GM21576 (cell line): ENCODE measurements around the gene ADAM33.

Experiments used
- ATAC-seq: cut with Tn5 transposase; IDR thresholded peaks from one replicate; pipeline ENCODE4 v1.9.1; 2021; ENCODE audit warnings: mild to moderate bottlenecking, moderate library complexity; ENCODE audit not compliant: unreplicated experiment

The ADAM33 gene

GRCh38 chr20:3651204-3651962, 30.4 kb downstream of the ADAM33 start:
- ATAC-seq = no peak

GRCh38 chr20:3648951-3649350, 32.9 kb downstream of the ADAM33 start:
- no peak for ATAC-seq

GRCh38 chr20:3647473-3647872, 34.3 kb downstream of the ADAM33 start:
- no peak for ATAC-seq

GRCh38 chr20:3646651-3647050, 35.2 kb downstream of the ADAM33 start:
- no peak for ATAC-seq

DNA sequence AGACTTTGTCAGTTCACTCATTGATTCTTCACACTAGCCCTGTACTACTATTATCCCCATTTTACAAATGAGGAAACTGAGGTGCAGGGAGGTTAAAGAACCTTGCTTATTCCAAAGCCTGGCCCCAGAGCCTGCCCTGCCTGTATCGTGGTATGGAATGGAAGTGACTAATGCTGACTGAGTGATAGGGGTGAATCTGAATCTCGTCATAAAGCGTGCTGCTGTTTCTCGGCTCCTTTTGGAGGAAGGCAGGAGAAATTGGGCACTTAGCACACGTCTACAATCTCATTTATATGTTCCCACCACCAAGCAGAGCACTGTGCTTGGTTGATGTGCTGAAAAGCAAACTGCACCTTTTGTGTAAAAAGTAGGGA, 35.8 kb downstream of the ADAM33 start:
- no peak for ATAC-seq

- no peak for ATAC-seq
These were observed 36.3 kb downstream of the ADAM33 start for GRCh38 chr20:3645309-3646066.

DNA sequence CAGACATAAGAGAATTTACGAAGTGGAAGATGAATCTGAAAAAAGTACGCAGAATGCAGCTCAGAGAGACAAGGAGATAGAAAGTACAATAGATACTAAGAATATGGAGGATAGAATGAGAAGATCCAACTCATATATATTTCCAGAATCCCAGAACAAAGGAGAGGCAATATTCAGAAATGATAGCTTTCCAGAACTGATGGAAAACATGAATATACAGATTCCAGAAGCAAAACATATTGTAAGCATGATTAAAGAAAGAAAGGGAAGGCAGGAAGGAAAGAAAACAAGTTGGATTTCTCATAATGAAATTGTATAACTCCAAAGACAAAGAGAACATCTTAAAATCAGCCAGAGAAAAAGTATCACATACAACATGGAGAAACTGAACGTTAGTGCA, 41.6 kb downstream of the ADAM33 start:
- no peak for ATAC-seq

DNA sequence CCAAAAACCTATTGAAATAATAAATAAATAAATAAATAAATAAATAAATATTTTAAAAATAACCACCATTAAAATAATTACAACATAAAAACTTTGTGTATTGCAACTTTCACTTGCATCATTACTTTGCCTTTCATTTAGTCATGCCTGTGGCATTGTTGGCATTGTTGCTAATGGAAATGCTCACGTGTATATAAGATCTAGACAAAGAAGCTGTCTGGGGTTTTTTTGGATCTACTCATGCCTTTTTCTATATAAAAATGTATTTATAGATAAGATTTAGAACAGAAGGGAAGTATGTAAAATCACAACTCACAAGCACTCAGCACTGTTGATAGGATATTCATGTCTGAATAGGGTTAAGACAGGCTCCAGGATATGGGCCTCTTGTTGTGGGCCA, 46.5 kb downstream of the ADAM33 start:
- no peak for ATAC-seq

DNA sequence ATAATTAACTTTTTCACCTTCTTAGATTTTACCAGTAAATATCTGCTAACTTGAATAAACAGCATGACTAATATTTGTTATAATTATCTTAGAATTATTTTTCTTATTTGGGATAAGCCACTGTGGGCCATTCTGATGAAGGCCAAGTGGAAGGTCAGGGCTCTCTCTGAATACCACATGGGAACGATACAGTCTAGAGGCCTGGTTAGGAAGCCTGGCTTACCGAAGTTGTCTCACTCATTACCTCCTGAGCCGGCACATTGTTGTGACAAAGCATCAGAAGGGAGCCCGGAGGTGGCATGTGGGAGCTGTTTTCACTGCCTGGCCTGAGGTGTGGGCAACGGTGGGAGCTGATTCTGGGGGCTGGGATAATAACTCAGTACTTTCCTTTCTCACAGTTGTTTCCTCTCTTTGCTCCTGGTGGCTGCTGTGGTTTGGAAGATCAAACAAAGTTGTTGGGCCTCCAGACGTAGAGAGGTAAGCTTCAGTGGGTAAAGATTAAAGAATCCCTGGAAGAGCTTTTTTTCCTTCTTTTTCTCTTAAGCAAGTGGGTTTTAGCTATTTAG, 47.8 kb downstream of the ADAM33 start:
- ATAC-seq = no peak

DNA sequence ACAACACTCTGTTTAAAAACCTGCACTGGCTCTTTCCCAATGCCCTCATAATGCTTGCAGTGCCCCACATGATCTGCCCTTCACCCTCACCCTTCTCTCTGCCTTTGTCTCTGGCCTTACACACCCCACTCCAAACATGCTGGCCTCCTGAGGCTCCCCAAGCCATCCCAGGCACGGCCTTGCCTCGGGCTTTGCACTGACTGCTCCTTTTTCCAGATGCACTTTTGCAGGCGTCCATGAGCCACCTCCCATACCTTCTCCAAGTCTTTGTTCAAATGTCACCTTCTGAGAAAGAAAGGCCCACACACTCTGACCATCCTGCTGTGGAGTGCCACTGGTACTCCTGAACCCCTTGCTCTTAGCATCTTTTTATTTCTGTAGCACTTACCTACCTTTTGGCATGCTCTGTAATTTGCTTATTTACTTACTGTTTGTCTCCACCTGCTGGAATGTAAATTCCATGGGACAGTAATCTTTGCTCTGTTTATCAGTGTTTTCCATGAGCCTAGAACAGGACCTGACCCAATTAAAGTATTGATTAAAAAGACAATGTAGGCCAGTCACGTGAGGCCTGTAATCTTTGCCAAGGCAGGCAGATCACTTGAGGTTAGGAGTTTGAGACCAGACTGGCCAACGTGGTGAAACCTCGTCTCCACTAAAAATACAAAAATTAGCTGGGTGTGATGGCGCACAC, 49.4 kb downstream of the ADAM33 start:
- no peak for ATAC-seq

- ATAC-seq = no peak
These were observed 50.3 kb downstream of the ADAM33 start for GRCh38 chr20:3631534-3631933.

DNA sequence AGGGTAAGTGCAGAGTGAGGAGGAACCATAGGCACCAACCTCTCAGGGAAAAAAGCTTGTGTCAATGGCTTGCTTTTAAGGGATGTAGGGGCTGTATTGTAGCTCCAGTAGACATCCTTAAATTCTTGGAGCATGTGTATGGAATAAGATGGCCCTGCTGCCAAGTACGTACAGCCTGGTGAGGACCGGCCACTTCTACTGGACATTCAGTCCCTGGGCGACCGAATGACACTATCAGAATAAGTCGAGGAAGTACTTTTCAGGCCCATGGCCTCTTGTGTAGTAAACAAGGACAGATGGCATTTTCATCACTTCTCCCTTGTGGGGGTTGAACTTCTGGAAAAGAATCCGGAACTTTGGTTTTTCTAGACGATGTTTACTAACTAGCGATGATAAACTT, 51.4 kb downstream of the ADAM33 start:
- ATAC-seq = no peak

GRCh38 chr20:3629893-3630292, 51.9 kb downstream of the ADAM33 start:
- no peak for ATAC-seq

DNA sequence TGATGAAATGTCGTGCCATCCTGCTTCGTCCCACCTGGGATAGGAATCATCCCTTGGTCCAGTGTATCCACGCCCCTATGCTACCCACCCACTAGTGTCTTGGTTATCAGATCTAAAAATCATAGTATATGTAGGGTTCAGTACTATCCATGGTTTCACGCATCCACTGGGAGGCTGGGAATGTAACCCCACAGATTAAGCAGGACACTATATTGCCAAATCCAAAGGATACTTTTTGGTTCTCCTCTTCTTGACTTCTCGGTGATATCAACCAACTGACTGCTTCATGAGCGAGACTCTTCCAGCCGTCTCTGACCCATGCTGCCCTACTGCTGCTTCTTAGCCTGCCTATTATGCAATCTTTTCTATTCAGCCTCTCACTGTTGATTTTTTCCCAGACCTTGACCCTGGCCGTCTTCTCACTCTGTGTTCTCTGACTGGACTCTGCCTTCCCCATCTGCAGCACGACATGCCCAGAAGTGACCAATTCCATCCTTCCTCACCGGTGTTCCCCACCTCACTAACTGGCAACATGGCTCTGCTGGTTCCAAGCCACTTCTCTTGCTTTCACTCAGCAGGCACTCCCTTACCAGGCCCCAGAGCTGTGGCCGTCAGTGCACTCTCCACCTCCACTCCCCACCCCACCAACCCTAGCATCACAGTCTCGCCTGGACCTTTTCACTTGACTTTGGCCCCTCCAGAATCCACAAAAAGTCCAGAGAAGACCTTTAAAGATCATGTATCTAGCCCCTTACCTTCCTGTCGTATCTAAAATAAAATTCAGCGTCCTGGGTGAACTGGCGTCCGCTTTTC, 53.1 kb downstream of the ADAM33 start:
- no peak for ATAC-seq

DNA sequence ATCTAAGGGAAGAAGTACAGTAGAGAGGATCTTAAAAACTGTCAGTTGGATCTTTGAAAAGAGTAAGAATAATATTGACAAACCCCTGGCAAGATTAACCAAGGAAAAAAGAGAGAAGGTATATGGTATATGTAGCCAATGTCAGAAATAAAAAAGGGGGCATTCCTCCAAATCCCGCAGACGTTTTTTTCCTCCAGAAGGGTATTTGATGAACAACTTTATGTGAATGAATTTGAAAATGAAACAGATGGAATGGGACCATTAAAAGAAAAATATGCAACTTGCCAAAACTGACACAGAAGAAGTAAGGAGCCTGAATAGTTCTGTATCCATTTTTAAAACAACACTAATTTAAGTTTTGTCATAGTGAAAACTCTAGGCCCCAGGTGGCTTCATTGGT, 54.3 kb downstream of the ADAM33 start:
- ATAC-seq = no peak

- no peak for ATAC-seq
These were observed 59.4 kb downstream of the ADAM33 start for GRCh38 chr20:3622406-3622805.

- ATAC-seq = no peak
These were observed 60.7 kb downstream of the ADAM33 start for GRCh38 chr20:3621111-3621510.
